Effector CD8-positive, alpha-beta T cell (primary cell): ENCODE data around the gene POLR3B.
"Not testable (repeated sequence)": the region's sequence is repeated elsewhere in the genome, so short reads cannot be mapped to it uniquely, and the experiment has no call there.

Experiments
- DNase-seq: peaks from one replicate; lab custom pipeline; 2025; lab: John Stamatoyannopoulos, UW

The POLR3B gene

GRCh38 chr12:106459534-106459933, 102.0 kb downstream of the POLR3B start:
- no peak for DNase-seq

- DNase-seq: no peak
Observed at GRCh38 chr12:106461730-106462129, 104.2 kb downstream of the POLR3B start.

GRCh38 chr12:106465605-106466004, 108.1 kb downstream of the POLR3B start:
- DNase-seq: not testable (repeated sequence)

- not testable (repeated sequence) for DNase-seq
Observed at GRCh38 chr12:106475662-106476061, 118.1 kb downstream of the POLR3B start.

- not testable (repeated sequence) for DNase-seq
Observed at GRCh38 chr12:106477627-106478026, 120.1 kb downstream of the POLR3B start.

GRCh38 chr12:106480251-106480650, 122.7 kb downstream of the POLR3B start:
- no peak for DNase-seq

GRCh38 chr12:106481246-106481645, 123.7 kb downstream of the POLR3B start:
- no peak for DNase-seq

- DNase-seq: no peak
Observed at GRCh38 chr12:106487664-106488063, 130.1 kb downstream of the POLR3B start.

- DNase-seq: no peak
Observed at GRCh38 chr12:106488884-106489283, 131.3 kb downstream of the POLR3B start.

GRCh38 chr12:106490264-106490663, 132.7 kb downstream of the POLR3B start:
- DNase-seq: no peak

- no peak for DNase-seq
Observed at GRCh38 chr12:106492857-106493256, 135.3 kb downstream of the POLR3B start.

- no peak for DNase-seq
Observed at GRCh38 chr12:106493531-106493930, 136.0 kb downstream of the POLR3B start.

GRCh38 chr12:106495354-106495965, 137.9 kb downstream of the POLR3B start:
- DNase-seq: no peak

- DNase-seq: no peak
Observed at GRCh38 chr12:106498056-106498455, 140.5 kb downstream of the POLR3B start.

GRCh38 chr12:106499628-106500027, 142.1 kb downstream of the POLR3B start:
- no peak for DNase-seq

GRCh38 chr12:106506691-106507090, 149.1 kb downstream of the POLR3B start:
- DNase-seq: no peak

- no peak for DNase-seq
Observed at GRCh38 chr12:106508966-106509365, 151.4 kb downstream of the POLR3B start.

- no peak for DNase-seq
Observed at GRCh38 chr12:106511365-106511764, 153.8 kb downstream of the POLR3B start.

- DNase-seq: no peak
Observed at GRCh38 chr12:106517314-106517713, 159.8 kb downstream of the POLR3B start.

- DNase-seq: no peak
Observed at GRCh38 chr12:106519607-106520021, 162.1 kb downstream of the POLR3B start.

GRCh38 chr12:106521901-106522300, 164.4 kb downstream of the POLR3B start:
- DNase-seq: no peak

- DNase-seq: no peak
Observed at GRCh38 chr12:106522708-106523107, 165.2 kb downstream of the POLR3B start.

GRCh38 chr12:106527356-106527755, 169.8 kb downstream of the POLR3B start:
- DNase-seq: no peak

GRCh38 chr12:106541201-106541600, 183.7 kb downstream of the POLR3B start:
- no peak for DNase-seq
